LHCN-M2 (cell line): ENCODE results near the gene ATP10B. TPM values are rescaled to one million over a fixed set of nuclear protein-coding genes. Genes with fewer than 3 reads are reported as not detected.

Source experiments
- DNase-seq: peaks from one replicate; pipeline ENCODE4 v3.0.0-alpha.2; 2012; ENCODE audit warnings: low read depth
- total RNA-seq: library from RNA; depleted of rRNA; stranded (reverse); fragments of >200 nt; gene quantifications from 2 replicates; pipeline ENCODE4 v1.2.3, GENCODE V29; 2014

Gene ATP10B
- total RNA-seq, 1 experiment from 2014 or later, result not detected

- DNase-seq, result no peak
Measured at GRCh38 chr5:160693831-160694465, 158.1 kb downstream of the ATP10B start.

- no peak for DNase-seq
Measured at GRCh38 chr5:160692271-160692670, 159.7 kb downstream of the ATP10B start.

DNA sequence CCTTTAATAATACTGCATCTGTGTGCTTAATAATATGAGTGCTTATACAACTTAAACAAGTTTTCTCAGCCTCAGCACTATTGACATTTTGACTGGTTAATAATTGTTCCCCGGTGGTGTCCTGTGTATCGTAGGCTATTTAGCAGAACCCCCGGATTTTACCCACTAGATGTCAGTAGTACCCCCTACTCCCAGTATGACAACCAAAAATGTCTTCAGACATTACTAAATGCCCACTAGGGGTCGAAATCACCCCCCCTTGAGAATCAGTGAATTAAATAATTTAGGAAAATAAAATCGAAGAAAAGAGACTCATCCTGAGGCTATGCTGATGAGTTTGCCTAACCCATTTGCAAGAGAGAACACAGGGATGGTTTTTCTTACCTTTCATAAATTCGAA is 166.3 kb downstream of the ATP10B start:
- peak; percentile 5 for DNase-seq

DNA sequence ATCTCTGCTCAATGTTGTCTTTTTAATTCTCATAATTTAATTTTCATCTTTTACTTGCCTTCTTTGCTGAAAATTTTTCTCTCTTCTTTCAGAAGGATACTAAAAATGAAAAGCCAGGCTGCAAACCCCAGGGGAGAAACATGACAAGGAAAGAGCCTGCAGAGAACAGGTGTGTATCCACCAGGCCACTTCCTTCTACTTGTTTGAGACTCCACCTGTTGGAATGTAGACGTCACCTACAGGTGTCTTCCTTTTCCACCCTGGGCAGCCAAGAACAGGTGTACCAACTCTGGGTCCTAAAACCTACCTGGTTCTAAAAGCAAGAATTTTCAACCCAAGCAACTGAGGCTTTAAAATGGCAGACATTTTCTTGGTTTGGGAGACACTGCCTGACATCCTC is 166.8 kb downstream of the ATP10B start:
- DNase-seq, result no peak

- DNase-seq, result no peak
Measured at GRCh38 chr5:160679567-160680309, 172.3 kb downstream of the ATP10B start.

- DNase-seq, result no peak
Measured at GRCh38 chr5:160675988-160676387, 176.0 kb downstream of the ATP10B start.

DNA sequence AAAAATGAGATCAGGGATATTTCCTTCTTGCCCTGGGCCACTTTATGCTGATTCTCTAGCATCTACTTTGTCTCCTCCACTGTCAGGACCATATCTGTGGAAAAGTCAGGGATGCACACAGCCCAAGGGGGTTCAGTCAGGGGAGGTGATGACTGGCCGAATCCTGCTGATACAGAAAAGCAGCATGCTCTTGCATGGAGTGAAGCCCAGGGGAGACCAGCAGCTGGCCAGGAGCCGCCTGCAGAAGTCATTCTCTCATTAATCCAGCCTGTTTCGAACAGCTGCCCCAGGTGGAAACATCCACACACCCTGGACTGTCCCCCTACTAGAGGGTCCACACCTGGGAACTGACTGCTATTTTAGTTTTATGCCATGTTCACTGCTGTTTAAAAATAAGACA is 177.1 kb downstream of the ATP10B start:
- no peak for DNase-seq

DNA sequence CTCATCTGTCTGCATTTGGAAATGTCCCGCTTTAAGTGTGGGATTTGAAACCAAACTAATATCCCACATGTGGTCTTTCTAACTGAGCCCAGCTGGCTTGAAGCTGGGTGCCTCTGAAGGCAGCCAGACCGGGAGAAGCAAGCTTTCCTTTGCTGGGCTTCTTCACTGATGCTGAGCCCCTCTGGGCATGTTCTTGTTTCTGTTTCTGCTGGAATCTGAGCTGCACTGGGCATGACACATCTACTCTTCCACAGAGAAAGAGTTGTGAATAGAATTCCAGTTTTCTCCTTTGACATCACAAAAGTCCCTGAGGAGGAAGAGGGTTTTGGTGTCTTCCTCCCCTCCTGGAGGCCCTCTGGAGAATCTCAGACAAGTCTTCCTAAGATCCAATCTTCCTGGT is 179.5 kb downstream of the ATP10B start:
- DNase-seq, result no peak

DNA sequence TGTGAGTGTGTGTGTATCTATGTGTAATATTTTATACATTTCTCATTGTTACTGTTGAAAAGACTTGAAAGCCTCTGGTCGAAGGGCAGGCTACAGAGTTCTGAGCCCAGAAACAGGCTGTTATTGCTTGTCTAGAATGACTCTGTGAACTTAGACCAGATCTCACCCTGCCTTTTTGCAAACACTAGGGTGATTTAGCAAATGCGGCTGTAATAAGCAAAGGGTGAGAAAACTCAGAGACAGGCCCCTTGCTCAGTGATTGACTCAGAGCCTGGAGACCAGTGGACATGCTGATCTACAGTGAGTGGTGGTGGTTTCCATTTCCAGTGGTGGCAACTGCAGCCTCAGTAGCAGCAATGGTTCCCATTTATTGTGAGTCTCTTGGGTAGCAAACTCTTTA is 183.7 kb downstream of the ATP10B start:
- DNase-seq, result no peak

DNA sequence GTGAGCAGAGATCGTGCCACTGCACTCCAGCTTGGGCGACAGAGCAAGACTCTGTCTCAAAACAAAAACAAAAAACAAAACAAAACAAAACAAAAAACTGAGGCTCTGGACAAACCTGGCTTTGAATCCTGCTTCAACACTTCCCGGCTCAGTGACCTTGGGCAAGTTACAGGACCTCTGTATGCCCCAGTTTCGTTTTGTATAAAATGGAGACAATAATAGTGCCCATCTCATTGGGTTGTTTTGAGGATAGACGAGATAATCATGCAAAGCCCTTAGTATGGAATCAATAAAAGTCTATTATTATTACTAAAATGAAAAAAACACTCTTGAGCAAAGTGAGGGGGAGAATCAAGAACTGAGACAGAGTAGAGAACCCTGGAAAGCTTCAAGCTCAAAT is 184.9 kb downstream of the ATP10B start:
- no peak for DNase-seq

- no peak for DNase-seq
Measured at GRCh38 chr5:160665460-160665859, 186.6 kb downstream of the ATP10B start.

- no peak for DNase-seq
Measured at GRCh38 chr5:160660132-160660531, 191.9 kb downstream of the ATP10B start.

DNA sequence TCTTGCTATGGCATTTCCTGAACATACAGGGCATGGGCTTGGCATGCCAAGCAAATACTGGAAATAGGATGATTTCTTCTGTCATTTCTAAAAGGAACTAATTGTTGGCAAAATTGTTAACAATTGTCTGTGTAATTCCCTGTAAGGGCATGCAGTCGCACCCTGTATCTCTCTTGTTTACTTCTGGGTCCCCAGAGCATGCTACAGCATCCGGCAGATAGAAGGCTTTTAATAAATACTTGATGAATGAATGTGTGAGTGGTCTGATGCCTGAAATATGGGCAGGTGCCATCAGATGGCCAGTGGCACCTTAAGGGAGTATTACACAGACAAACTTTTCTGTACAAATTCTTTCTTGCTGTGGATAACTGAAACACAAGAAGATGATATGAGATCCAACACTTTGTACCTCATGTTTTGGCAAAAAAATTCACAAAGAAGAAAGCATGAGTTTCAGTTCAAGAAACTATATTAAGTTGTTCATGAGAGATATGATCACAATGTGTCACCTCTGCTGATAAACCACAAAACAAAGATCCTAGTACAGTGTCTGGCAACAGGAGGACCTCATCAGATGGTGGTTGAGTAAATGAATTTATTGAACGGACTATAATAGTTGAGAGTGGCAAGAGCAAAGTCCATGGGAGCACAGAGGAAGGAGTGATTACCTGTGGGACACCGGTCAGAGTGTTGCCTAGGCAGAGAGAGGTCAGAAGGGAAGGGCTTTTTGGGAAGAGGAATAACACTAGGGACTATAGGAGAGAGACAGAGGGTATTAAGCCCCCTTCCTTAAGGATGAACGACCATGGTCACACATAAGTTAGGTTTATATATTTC is 194.2 kb downstream of the ATP10B start:
- DNase-seq, result no peak

GRCh38 chr5:160657068-160657507 is 194.9 kb downstream of the ATP10B start:
- DNase-seq, result no peak

DNA sequence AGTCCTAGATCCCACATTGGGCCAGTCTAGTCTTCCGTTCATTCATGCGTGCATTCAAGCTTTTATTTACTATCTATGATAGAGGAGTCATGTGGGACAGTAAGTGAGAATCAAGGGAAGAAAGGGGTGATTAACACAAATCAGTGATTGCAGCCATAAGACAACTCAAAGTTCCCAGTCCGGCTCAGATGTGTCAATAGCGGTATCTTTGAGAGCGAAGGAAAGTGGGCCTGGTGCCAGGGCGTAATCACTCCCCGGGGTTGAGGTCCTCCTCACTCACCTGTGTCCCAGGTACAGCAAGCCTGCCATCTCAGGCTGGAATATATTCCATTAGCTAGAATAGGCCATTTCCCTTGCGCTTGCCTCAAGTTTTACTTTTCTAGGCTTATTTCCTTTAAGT is 196.3 kb downstream of the ATP10B start:
- DNase-seq, result no peak

DNA sequence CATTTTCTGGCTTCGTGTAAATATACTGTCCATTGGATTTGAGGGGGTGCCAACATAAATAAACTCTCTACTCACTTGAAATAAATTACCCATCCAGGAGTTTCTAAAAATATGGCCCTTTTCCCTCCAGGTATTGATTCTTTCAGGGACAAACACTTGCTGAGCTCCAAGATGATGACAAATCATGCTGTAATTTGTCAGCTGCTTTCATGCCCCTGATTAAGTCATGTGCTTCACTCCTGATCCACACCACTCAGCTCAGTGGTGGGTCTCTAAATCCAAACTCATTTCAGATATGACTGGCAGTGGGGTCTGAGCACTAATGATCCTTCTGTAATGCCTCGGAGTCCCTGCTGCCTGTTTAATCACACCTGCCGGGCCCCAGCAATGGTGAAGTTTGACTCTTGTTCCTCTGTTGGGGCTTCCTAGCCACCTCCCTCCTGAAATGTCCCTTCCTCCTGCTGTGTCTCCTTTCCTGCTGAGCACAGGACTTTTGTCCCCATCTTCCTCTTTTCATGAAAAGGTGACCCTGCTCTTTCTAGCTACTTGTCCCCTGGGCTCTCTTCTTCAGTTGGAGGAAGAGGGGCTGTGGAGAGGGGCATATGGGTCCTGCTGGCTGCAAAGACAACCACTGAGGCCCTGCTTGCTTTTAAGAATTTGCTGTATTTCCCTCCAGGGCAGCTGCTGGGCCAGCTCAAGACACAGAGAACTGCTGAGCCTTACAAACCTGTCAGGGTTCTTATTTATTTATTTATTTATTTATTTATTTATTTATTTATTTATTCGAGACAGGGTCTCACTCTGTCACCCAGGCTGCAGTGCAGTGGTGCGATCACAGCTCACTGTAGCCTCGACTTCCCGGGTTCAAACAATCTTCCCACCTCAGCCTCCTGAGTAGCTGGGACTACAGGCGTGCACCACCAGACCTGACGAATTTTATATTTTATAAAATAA is 200.0 kb downstream of the ATP10B start:
- no peak for DNase-seq

DNA sequence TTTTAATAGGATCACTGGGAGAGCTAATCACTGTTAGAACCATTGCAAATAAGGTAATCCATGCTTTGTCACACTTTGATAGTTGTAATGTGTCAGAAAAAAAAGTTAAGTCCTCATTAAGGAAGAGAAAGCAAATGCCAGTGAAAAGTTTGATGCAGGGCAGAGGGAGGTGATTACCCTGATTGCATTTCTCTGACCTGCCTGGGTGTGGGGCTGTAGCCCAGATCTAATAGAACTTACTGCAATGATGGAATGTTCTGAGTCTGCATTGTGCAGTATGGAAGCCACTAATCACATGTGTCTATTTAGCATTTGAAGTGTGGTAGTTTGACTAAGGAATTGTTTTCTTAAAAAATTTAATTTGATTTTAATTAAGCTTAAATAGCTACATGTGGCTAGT is 202.7 kb downstream of the ATP10B start:
- DNase-seq, result no peak

GRCh38 chr5:160646033-160646432 is 206.0 kb downstream of the ATP10B start:
- no peak for DNase-seq

- DNase-seq, result no peak
Measured at GRCh38 chr5:160643616-160644240, 208.3 kb downstream of the ATP10B start.

GRCh38 chr5:160641405-160641804 is 210.6 kb downstream of the ATP10B start:
- DNase-seq, result no peak

DNA sequence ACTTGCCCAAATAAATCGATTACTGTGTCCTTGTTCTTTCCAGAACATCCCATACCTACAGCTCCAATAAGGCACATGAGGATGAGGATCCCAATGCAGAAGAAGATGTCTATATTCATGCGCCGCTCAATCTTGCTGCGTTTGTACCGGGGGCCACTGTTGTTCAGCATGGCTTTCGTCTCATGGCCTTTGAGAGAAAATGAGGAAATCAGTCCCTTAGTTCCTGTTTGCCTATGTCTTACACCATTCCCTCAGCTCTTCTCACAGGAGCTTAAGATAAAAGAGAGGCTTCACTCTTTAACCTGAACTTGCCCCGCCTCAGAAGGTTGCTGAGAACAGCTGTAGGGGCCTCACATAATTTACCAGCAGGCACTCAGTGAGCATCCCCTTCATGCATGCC is 211.6 kb downstream of the ATP10B start:
- no peak for DNase-seq
